ENCODE results near the gene FGGY. TPM values are rescaled to one million over a fixed set of nuclear protein-coding genes. Genes with fewer than 3 reads are reported as not detected.

The FGGY gene
- total RNA-seq, 1 donor from 2014 or later: 24.3 TPM

DNA sequence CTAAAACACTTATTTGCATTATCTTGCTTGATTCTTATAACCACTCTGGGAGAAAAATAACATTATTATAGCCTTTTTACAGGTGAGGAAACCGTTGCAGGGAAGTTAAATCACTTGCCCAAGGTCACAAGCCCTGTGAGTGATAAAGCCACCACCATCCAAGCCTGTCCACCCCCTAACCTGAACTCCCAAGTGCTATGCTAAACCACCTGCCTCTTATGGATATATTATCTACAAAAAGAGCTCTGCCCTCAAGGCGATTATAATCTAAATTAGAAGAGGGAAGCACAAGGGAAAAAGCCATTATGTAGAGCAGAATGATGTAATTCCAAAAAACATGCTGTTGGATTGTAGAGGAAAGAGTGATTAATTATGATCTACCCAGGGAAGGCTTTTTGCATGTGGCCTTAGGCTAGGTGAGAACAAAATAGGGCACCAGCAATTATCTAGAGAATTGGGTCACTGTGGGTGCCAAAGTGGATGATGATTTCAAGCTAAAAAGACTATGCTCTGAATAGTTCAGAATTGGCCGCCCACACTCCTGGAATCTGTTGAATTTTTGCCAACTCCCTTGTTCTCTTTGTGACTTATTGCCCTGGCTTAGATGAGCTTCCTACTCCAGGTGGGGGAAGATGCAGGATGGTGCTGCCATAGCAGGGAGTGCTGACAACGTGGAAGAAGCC, 205.3 kb downstream of the FGGY start:
- DNase-seq (ENCODE audit: low read depth): no peak
- TF ChIP-seq, protein P1, sequence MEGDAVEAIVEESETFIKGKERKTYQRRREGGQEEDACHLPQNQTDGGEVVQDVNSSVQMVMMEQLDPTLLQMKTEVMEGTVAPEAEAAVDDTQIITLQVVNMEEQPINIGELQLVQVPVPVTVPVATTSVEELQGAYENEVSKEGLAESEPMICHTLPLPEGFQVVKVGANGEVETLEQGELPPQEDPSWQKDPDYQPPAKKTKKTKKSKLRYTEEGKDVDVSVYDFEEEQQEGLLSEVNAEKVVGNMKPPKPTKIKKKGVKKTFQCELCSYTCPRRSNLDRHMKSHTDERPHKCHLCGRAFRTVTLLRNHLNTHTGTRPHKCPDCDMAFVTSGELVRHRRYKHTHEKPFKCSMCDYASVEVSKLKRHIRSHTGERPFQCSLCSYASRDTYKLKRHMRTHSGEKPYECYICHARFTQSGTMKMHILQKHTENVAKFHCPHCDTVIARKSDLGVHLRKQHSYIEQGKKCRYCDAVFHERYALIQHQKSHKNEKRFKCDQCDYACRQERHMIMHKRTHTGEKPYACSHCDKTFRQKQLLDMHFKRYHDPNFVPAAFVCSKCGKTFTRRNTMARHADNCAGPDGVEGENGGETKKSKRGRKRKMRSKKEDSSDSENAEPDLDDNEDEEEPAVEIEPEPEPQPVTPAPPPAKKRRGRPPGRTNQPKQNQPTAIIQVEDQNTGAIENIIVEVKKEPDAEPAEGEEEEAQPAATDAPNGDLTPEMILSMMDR (conservative IDR thresholded peaks at IDR 0.05; ENCODE audit: low read depth, low read length): no peak
- H3K4me3 ChIP-seq (ENCODE audit: low read depth, low read length): no peak overlapping the region

DNA sequence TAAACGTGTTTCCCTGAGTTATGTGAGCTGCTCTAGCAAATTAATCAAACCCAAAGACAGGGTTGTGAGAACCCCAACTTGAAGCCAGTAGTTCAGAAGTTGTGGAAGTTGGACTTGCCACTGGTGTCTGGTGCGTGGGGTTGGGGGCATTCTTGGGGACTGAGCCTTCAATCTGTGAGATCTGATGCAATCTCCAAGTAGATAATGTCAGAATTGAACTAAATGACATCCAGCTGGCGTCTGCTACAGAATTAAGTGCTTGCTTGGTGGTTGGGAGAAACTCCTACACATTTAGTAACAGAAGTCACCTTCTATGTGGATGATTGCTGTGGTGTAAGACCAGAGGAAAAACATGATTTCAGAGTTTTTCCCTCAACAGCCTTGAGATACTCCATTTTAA, 207.4 kb downstream of the FGGY start:
- TF ChIP-seq, protein P1 (conservative IDR thresholded peaks at IDR 0.05; ENCODE audit: low read depth, low read length): no peak
- DNase-seq (ENCODE audit: low read depth): no peak
- no peak overlapping the region for H3K4me3 ChIP-seq (ENCODE audit: low read depth, low read length)

DNA sequence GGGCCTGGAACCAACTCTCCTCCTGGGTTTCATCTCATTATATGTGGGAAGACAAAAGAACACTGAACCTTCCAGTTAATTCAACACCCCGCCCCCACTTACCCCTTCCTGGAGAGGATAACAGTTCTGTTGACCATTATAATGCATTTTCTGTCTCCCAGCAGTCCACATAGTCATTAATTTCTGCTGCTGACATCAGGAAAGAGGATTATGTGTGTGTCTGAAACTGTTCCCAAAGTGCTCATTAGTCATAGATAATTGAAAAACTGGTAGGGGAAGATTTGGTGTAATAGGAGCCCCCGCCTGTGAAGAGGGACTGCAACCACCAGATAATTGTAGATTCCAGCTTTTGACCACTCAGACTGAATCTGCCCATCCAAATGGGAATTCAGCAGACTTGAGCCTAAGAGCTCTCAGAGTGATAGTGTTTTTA, 208.7 kb downstream of the FGGY start:
- H3K4me3 ChIP-seq (ENCODE audit: low read depth, low read length): no peak overlapping the region
- TF ChIP-seq, protein P1 (conservative IDR thresholded peaks at IDR 0.05; ENCODE audit: low read depth, low read length): no peak
- no peak for DNase-seq (ENCODE audit: low read depth)

DNA sequence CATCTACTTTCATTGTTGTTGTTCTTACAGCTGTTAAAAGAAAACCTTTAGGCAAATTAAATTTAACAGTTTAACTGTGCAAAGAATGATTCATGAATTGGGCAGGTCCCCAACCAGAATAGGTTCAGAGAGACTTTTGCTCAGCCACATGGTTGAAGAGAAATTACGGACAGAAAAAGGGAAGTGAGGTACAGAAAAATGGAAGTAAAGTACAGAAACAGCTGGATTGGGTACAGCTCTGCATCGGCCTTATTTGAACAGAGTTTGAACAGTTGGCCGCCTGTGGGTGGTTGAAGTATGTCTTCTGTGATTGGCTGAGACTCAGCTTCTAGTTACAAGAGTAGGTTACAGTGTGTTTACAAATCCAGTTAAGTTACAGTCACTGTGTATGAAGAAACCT, 210.1 kb downstream of the FGGY start:
- no peak overlapping the region for H3K4me3 ChIP-seq (ENCODE audit: low read depth, low read length)
- DNase-seq (ENCODE audit: low read depth): no peak
- TF ChIP-seq, protein P1 (conservative IDR thresholded peaks at IDR 0.05; ENCODE audit: low read depth, low read length): no peak

DNA sequence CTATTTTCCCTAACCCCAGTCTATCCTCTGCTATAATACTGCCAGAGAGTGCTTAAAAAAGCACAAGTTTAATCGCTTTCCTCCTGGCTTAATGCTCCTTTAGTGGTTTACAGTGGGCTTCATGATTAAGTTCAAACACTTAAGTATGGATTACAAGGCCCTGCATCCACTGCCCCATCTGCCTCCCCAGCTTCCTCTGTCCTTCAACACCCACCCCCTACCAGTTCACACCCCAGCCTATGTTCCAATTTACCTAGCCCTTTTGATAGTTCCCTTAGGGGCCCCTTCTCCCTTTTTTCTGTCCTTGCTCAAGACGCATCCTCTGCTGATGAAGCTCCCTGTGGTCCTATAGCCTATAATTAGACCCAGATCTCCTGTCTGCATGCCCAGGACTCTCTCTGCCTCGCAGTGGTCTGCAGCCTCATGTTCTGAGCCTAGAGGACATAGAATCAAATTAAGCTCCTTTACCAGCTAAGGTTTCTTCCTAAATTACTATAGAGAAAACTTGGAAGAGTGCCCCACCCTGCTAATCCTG, 212.5 kb downstream of the FGGY start:
- DNase-seq (ENCODE audit: low read depth): no peak
- H3K4me3 ChIP-seq (ENCODE audit: low read depth, low read length): no peak overlapping the region
- TF ChIP-seq, protein P1 (conservative IDR thresholded peaks at IDR 0.05; ENCODE audit: low read depth, low read length): no peak

DNA sequence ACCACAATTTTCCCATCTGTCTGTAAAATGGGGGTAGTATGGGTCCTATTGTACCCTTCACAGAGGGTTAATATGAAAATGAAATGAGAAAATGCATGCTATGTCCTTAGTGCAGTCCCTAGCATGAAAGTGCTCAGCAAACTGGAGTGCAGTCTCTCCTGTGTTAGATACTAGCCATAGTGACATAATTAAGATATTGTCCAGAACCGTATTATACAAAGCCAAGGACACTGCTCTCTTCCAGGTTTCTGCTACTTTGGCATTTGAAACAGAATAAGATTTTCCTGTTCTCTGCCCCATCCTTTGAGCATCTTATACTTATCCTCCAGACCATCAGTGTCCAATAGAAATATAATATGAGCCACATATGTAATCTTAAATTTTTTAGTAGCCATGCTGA, 213.4 kb downstream of the FGGY start:
- no peak overlapping the region for H3K4me3 ChIP-seq (ENCODE audit: low read depth, low read length)
- no peak for DNase-seq (ENCODE audit: low read depth)
- TF ChIP-seq, protein P1 (conservative IDR thresholded peaks at IDR 0.05; ENCODE audit: low read depth, low read length): no peak
